PFSK-1 (cell line): Measurements from ENCODE around the gene CORIN.

Experiments
- FOXP2 ChIP-seq: optimal IDR thresholded peaks from 2 replicates; pipeline ENCODE3; 2011; ENCODE audit warnings: borderline replicate concordance, control low read depth, inconsistent platforms; ENCODE audit not compliant: insufficient read depth; ENCODE audit errors: extremely low read length, extremely low read depth
- POLR2AphosphoS5 ChIP-seq: IDR thresholded peaks from 2 replicates; pipeline ENCODE4 v1.6.1; 2012; ENCODE audit warnings: low read depth, mild to moderate bottlenecking, control low read depth, low read length, moderate library complexity
- REST ChIP-seq, 2 experiments: IDR thresholded peaks; 2 replicates each; pipeline versions ENCODE4 v1.6.1 to v1.8.0; 2011 to 2012; ENCODE audit warnings: low read depth in 2 of 2, low read length in 2 of 2, control low read depth in 1 of 2, inconsistent platforms in 1 of 2, mild to moderate bottlenecking in 1 of 2, moderate library complexity in 1 of 2; ENCODE audit not compliant: insufficient read depth in 1 of 2
- SIN3A ChIP-seq: IDR thresholded peaks from 2 replicates; pipeline ENCODE4 v1.6.1; 2012; ENCODE audit warnings: mild to moderate bottlenecking, low read length, moderate library complexity, borderline replicate concordance; ENCODE audit not compliant: insufficient read depth
- TAF1 ChIP-seq: IDR thresholded peaks from 2 replicates; pipeline ENCODE4 v1.6.1; 2012; ENCODE audit warnings: low read length, control low read depth, borderline replicate concordance; ENCODE audit not compliant: insufficient read depth

GRCh38 chr4:47703008-47703407 lies 134.9 kb downstream of the CORIN start:
- TF ChIP-seq REST (IDR thresholded peaks at IDR 0.05; ENCODE audit: insufficient read depth in 1 of 2, low read depth in 2 of 2, low read length in 2 of 2): no peak
- TF ChIP-seq TAF1: no peak
- no peak for TF ChIP-seq SIN3A
- no peak for TF ChIP-seq POLR2AphosphoS5
- TF ChIP-seq FOXP2: no peak
